ENCODE data around the gene TNS2. TPM values are rescaled to one million over a fixed set of nuclear protein-coding genes. Genes with fewer than 3 reads are reported as not detected.

Gene TNS2
- total and polyA plus RNA-seq, 9 donors = 66.8 to 255 (median 190) TPM

DNA sequence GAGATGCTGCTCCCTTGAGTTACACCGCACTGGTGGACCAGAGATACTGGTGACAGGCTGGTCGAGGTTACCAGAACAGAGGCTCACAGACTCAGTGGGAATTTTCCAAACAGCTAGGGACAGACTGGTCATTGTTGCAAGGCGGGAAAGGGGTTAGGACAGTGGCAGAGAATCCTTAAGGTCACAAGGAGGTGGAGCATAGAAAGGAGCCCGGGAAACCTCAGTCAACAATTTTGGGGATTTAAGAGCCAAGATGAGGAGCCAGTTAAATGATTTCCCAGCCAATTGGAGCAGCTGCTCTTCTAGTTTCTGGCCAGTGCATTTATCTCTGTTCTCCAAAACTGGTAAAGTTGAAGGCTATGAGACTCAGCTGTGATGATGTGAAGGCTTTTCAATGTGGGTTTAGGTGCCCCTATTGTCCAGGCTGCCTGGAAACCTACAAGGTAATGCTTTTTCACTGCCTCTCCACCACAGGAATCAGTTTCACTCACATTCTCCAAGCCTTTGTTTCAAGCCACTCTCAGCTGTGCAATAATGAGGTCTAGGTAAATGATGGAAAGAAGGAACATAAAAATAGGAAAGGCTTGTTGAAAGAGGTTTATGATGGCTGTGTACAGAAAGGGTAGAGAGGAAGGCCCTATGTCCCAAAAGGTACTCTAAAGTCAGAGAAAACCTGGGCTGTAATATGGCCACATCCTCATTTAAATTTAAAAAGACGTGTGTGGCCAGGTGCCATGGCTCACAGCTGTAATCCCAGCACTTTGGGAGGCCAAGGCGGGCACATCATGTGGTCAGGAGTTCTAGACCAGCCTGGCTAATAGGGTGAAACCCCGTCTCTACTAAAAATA is 7.0 kb upstream of the TNS2 start:
- no peaks in the 10 kb centered on the region for H3K9me3 ChIP-seq
- no peaks in the 10 kb centered on the region for H3K36me3 ChIP-seq
- no peaks in the 10 kb centered on the region for H3K27me3 ChIP-seq
- DNase-seq = peak in 1 of 5 donors; percentile 11
- peaks cover 14% of the 10 kb centered on the region for H3K4me1 ChIP-seq (ENCODE audit: insufficient read depth)
- H3K27ac ChIP-seq = no peak overlapping the region
- intact Hi-C loops (cut with DNase I) = loop anchor here in 1 of 4 donors (10.0 kb wide), 1 partner anchor 998 kb away; no protein-coding TSS in a partner anchor
- 52 to 55% (median 53%) methylated on average over 7 of the region's 7 CpGs for WGBS, 3 donors
- no peak overlapping the region for H3K4me3 ChIP-seq
- TF ChIP-seq POLR2A (IDR thresholded peaks at IDR 0.05) (no peak), EP300 (IDR thresholded peaks at IDR 0.05) (no peak)
- TF ChIP-seq, protein P1, sequence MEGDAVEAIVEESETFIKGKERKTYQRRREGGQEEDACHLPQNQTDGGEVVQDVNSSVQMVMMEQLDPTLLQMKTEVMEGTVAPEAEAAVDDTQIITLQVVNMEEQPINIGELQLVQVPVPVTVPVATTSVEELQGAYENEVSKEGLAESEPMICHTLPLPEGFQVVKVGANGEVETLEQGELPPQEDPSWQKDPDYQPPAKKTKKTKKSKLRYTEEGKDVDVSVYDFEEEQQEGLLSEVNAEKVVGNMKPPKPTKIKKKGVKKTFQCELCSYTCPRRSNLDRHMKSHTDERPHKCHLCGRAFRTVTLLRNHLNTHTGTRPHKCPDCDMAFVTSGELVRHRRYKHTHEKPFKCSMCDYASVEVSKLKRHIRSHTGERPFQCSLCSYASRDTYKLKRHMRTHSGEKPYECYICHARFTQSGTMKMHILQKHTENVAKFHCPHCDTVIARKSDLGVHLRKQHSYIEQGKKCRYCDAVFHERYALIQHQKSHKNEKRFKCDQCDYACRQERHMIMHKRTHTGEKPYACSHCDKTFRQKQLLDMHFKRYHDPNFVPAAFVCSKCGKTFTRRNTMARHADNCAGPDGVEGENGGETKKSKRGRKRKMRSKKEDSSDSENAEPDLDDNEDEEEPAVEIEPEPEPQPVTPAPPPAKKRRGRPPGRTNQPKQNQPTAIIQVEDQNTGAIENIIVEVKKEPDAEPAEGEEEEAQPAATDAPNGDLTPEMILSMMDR (IDR thresholded peaks at IDR 0.05) = no peak

DNA sequence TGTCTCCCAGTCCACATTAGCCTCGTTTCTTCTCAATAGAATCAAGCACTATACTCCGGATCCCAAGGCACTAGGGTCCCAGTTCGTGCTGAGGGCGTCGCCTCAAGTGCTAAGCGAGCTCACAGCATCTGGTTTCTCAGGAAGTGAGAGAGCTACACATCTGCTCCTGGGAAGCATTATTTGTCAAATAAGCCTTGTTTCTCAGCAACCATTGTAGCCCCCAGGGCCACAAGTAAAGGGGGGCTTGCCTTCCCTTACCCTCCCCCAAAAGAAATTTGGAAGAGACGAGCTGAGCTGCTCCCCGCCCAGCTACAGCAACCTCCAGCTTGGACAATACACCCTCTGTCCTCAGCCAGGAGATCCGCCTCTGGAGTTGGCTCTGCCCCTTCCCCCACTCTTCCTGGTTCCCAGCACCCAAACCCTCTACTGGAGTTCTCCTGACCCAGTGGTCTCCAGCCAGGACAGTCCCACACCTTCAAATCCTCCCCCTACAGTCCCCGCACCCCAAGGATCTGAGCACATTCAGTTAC is 5.7 kb upstream of the TNS2 start:
- Histone ChIP-seq H3K27me3 (no peaks in the 10 kb centered on the region), H3K9me3 (no peaks in the 10 kb centered on the region), H3K36me3 (no peaks in the 10 kb centered on the region), H3K4me3 (no peak overlapping the region), H3K4me1 (ENCODE audit: insufficient read depth) (peaks cover 23% of the 10 kb centered on the region), H3K27ac (peak overlapping the region in 1 of 2 donors; percentile 98)
- intact Hi-C loops (cut with DNase I) = loop anchor here in 1 of 4 donors (10.0 kb wide), 1 partner anchor 999 kb away; no protein-coding TSS in a partner anchor
- DNase-seq = peak in 2 of 5 donors; percentile 33 to 40
- WGBS, 3 donors = 49 to 64% (median 53%) methylated on average over 10 of the region's 10 CpGs
- TF ChIP-seq POLR2A (IDR thresholded peaks at IDR 0.05) (no peak), EP300 (IDR thresholded peaks at IDR 0.05) (no peak)
- TF ChIP-seq, protein P1 (IDR thresholded peaks at IDR 0.05) = no peak

DNA sequence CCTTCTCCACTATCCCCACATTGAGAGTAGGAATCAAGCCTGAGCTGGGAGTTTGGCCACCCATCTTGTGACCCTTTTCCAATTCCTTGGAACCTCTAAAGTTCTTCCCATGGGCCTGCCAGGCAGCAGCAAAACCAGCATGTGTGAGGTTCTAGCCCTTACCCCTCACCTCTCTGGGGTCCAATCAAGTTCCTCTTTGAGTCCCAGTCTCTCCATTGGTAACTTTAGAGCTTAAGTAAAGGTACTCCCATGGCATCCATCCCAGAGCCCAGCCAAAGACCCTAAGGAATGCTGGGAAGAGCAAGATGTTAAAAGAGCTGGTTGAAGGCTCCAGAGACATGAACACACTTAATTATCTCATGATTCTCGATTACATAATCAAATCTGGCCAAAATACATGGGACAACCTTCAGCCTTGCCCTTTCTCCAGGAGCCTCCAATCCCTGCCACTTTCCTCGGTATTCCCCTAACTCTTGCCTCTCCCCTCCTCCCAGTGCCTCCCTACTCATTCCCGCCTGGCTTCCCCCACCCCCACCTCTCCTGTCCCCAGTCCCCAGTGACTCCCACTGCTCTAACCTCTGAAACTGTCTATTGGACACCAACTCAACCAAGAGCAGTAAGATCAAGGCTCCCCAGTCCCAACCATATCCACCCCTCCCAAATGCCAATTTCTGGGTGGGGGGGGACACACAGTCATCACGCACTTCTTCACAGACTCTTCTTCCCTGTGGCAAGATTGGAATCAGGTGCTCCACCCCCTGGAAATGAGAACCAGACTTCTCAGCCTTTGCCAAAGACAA is 4.8 kb upstream of the TNS2 start:
- H3K4me1 ChIP-seq (ENCODE audit: insufficient read depth) = peaks cover 25% of the 10 kb centered on the region
- intact Hi-C loops (cut with DNase I) = loop anchor here in 2 of 4 donors (5.0 to 10.0 kb wide), 2 partner anchors 137 to 1000 kb away; partner anchors contain the start of genes CSAD (in 1 of the 2) and ZNF740 (in 1 of the 2)
- TF ChIP-seq EP300 (IDR thresholded peaks at IDR 0.05) = no peak
- no peak for TF ChIP-seq POLR2A (IDR thresholded peaks at IDR 0.05)
- TF ChIP-seq, protein P1 (IDR thresholded peaks at IDR 0.05) = no peak
- peak overlapping the region; percentile 96 to 98 for H3K27ac ChIP-seq
- 48 to 51% (median 50%) methylated on average over 4 of the region's 4 CpGs for WGBS, 3 donors
- no peak overlapping the region for H3K4me3 ChIP-seq
- no peaks in the 10 kb centered on the region for H3K9me3 ChIP-seq
- no peaks in the 10 kb centered on the region for H3K36me3 ChIP-seq
- DNase-seq = peak in 2 of 5 donors; percentile 30 to 32
- H3K27me3 ChIP-seq = no peaks in the 10 kb centered on the region

DNA sequence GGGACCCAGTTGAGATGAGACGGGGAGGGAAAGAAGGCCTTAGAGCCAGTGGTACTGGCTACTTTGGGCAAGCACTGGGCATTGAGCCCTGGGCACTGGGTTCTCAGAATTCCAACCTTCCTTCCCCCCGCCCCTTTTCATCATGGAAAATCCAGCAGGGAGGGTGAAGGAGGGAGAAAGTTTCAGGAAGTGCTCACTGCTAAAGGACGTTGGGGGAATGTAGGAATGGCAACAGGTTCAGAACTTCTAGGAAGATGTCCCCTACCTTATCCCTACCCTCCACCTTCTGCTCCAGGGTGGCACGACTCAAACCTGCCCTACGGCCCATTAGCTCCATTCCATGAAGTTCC is 4.2 kb upstream of the TNS2 start:
- DNase-seq = peak in 3 of 5 donors; percentile 29 to 64 (median 44)
- H3K27me3 ChIP-seq = no peaks in the 10 kb centered on the region
- intact Hi-C loops (cut with DNase I) = loop anchor here in 2 of 4 donors (5.0 to 10.0 kb wide), 2 partner anchors 137 to 1001 kb away; partner anchors contain the start of genes CSAD (in 1 of the 2) and ZNF740 (in 1 of the 2)
- H3K4me3 ChIP-seq = peak overlapping the region; percentile 80
- H3K36me3 ChIP-seq = no peaks in the 10 kb centered on the region
- WGBS, 3 donors = 46 to 51% (median 50%) methylated on average over 5 of the region's 5 CpGs
- peaks cover 30% of the 10 kb centered on the region for H3K4me1 ChIP-seq (ENCODE audit: insufficient read depth)
- H3K9me3 ChIP-seq = no peaks in the 10 kb centered on the region
- TF ChIP-seq POLR2A (IDR thresholded peaks at IDR 0.05) (peak; percentile 42), EP300 (IDR thresholded peaks at IDR 0.05) (no peak)
- TF ChIP-seq, protein P1 (IDR thresholded peaks at IDR 0.05) = no peak
- peak overlapping the region; percentile 96 to 98 for H3K27ac ChIP-seq

All from ovary (tissue), 9 donors.